OCI-LY3 (cell line): ENCODE data around the gene SEMA6D.

Experiments
- H2AFZ ChIP-seq: fragments of 200-600, 300-600 bp; shearing (Covaris generic); 2 replicates; pipeline ENCODE4 v1.6.0; 2014; ENCODE audit warnings: antibody characterized with exemption, low read depth, low read length
- H3K27ac ChIP-seq: fragments of 200-600, 300-600 bp; sonication (generic); 2 replicates; pipeline ENCODE4 v1.5.1; 2014; ENCODE audit warnings: mild to moderate bottlenecking, low read length, moderate library complexity, mixed read lengths
- H3K27me3 ChIP-seq: fragments of 200-600, 300-600 bp; sonication (generic); 2 replicates; pipeline ENCODE4 v1.6.1; 2014; ENCODE audit warnings: low read depth, low read length, mixed read lengths
- H3K36me3 ChIP-seq: fragments of 200-600, 300-600 bp; sonication (generic); replicated peaks from 2 replicates; pipeline ENCODE3; 2014; ENCODE audit warnings: low read depth, low read length, mixed read lengths
- H3K4me1 ChIP-seq: fragments of 300-600, 200-600 bp; sonication (generic); 2 replicates; pipeline ENCODE4 v1.6.1; 2014; ENCODE audit warnings: low read length, mixed read lengths
- H3K4me2 ChIP-seq: fragments of 200-600, 300-600 bp; sonication (generic); 2 replicates; pipeline ENCODE4 v1.6.1; 2014; ENCODE audit warnings: low read length, mixed read lengths
- H3K4me3 ChIP-seq: fragments of 300-600, 200-600 bp; sonication (generic); 2 replicates; pipeline ENCODE4 v1.5.1; 2014; ENCODE audit warnings: antibody characterized with exemption, mild to moderate bottlenecking, low read length, moderate library complexity
- H3K79me2 ChIP-seq: fragments of 300-600, 200-600 bp; shearing (Covaris generic); 2 replicates; pipeline ENCODE4 v1.6.1; 2014; ENCODE audit warnings: mild to moderate bottlenecking, low read length, mixed read lengths
- H3K9ac ChIP-seq: fragments of 300-600, 200-600 bp; shearing (Covaris generic); 2 replicates; pipeline ENCODE4 v1.6.0; 2014; ENCODE audit warnings: mild to moderate bottlenecking, low read length, moderate library complexity
- H3K9me3 ChIP-seq: fragments of 200-600, 300-600 bp; shearing (Covaris generic); 2 replicates; pipeline ENCODE4 v1.6.1; 2014; ENCODE audit warnings: low read length, mixed read lengths; ENCODE audit not compliant: insufficient read depth
- H4K20me1 ChIP-seq: fragments of 200-600, 300-600 bp; sonication (generic); 2 replicates; pipeline ENCODE4 v1.6.1; 2016; ENCODE audit warnings: low read length, mixed read lengths; ENCODE audit not compliant: insufficient read depth
- EZH2phosphoT487 ChIP-seq: fragments of 200-600 bp; shearing (Covaris generic); IDR thresholded peaks from 2 replicates; pipeline ENCODE4 v1.6.1; 2018; ENCODE audit warnings: antibody characterized with exemption, mixed run types, low read depth
- TF ChIP-seq, protein P1 (sequence below): fragments of 200-600, 300-600 bp; sonication (generic); IDR thresholded peaks from 2 replicates; pipeline ENCODE4 v1.5.1; 2014; ENCODE audit warnings: antibody characterized with exemption, low read length, low read depth

The SEMA6D gene

DNA sequence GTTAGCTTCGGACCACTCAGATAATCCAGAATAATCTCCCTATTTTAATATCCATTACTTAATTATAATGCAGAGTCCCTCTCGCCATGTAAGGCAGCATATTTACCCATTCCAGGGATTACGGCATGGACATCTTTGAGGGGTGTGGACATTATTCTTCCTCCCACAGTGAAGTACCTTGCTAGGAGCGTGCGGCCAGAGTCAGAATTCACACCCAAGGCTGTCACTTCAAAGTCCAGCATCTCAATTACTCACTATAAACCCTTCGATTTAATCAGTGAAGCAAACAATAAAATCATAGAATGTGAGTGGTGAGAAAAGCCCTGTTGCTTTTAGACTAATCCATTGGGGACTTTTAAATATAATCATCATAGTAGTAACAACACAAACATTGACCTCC, 11.6 kb downstream of the SEMA6D start:
- TF ChIP-seq, protein P1, sequence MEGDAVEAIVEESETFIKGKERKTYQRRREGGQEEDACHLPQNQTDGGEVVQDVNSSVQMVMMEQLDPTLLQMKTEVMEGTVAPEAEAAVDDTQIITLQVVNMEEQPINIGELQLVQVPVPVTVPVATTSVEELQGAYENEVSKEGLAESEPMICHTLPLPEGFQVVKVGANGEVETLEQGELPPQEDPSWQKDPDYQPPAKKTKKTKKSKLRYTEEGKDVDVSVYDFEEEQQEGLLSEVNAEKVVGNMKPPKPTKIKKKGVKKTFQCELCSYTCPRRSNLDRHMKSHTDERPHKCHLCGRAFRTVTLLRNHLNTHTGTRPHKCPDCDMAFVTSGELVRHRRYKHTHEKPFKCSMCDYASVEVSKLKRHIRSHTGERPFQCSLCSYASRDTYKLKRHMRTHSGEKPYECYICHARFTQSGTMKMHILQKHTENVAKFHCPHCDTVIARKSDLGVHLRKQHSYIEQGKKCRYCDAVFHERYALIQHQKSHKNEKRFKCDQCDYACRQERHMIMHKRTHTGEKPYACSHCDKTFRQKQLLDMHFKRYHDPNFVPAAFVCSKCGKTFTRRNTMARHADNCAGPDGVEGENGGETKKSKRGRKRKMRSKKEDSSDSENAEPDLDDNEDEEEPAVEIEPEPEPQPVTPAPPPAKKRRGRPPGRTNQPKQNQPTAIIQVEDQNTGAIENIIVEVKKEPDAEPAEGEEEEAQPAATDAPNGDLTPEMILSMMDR = no peak
- no peaks in the 10 kb centered on the region for H4K20me1 ChIP-seq

DNA sequence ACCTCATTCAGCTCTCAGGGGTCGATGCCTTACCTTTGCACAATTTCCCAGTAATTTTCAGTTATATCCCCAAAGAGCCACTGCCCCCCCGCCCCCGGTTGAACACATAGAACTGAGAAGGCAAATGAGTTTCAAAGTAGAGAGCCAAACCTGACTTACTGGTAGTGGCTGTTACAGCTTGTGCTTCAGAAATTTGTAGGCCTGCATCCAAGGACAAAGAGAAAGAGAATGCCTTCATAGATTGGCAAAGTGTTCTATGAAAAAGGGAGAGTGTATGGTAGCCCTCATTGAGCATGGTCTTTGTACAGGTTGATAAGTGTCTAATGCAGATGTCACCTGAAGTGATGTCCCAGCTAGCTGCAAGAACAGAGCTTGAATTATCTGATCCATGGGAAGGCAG, 13.9 kb downstream of the SEMA6D start:
- Histone ChIP-seq H3K4me2 (no peak overlapping the region), H3K36me3 (no peaks in the 10 kb centered on the region), H4K20me1 (no peaks in the 10 kb centered on the region), H3K27ac (no peak overlapping the region), H2AFZ (no peak overlapping the region), H3K4me3 (no peak overlapping the region), H3K4me1 (0 out of 2 replicates have a peak, but pooled peaks cover 3% of the 10 kb centered on the region), H3K79me2 (no peaks in the 10 kb centered on the region), H3K9ac (no peak overlapping the region), H3K27me3 (peaks cover 44% of the 10 kb centered on the region), H3K9me3 (no peaks in the 10 kb centered on the region)
- TF ChIP-seq, protein P1 = no peak
- no peak for TF ChIP-seq EZH2phosphoT487

More for the DNA sequence above, 11.6 kb downstream of the SEMA6D start:
- Histone ChIP-seq H3K4me2 (no peak overlapping the region), H3K27me3 (peaks cover 35% of the 10 kb centered on the region), H3K9ac (no peak overlapping the region), H3K9me3 (no peaks in the 10 kb centered on the region), H2AFZ (no peak overlapping the region), H3K4me3 (no peak overlapping the region), H3K4me1 (no peaks in the 10 kb centered on the region), H3K36me3 (no peaks in the 10 kb centered on the region), H3K27ac (no peak overlapping the region), H3K79me2 (no peaks in the 10 kb centered on the region)

DNA sequence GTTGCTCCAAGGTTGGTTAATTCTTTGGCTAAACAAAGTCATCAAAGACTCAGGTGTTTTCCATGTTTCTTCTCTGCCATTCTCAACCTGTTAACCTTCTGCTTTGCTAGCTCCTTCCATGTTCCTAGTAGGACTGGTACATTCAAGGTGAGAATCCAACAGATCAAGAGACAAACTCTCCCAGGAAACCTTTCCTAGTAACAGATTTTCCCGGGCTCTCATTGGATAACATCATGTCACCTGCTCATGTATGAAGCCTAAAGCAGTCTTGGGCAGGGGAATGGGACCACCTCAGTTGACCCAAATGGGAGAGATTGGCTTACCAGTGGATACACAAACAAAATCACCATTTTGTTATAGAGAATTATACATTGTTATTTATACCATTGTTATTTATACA, 14.9 kb downstream of the SEMA6D start:
- H3K79me2 ChIP-seq = no peaks in the 10 kb centered on the region
- H3K27ac ChIP-seq = no peak overlapping the region
- H3K4me3 ChIP-seq = no peak overlapping the region
- no peak overlapping the region for H3K9ac ChIP-seq
- H3K4me2 ChIP-seq = no peak overlapping the region
- TF ChIP-seq, protein P1 = no peak
- TF ChIP-seq EZH2phosphoT487 = no peak
- 0 out of 2 replicates have a peak, but pooled peaks cover 3% of the 10 kb centered on the region for H3K4me1 ChIP-seq
- no peaks in the 10 kb centered on the region for H3K36me3 ChIP-seq
- no peaks in the 10 kb centered on the region for H3K9me3 ChIP-seq
- H4K20me1 ChIP-seq = no peaks in the 10 kb centered on the region
- no peak overlapping the region for H2AFZ ChIP-seq
- H3K27me3 ChIP-seq = peaks cover 34% of the 10 kb centered on the region

DNA sequence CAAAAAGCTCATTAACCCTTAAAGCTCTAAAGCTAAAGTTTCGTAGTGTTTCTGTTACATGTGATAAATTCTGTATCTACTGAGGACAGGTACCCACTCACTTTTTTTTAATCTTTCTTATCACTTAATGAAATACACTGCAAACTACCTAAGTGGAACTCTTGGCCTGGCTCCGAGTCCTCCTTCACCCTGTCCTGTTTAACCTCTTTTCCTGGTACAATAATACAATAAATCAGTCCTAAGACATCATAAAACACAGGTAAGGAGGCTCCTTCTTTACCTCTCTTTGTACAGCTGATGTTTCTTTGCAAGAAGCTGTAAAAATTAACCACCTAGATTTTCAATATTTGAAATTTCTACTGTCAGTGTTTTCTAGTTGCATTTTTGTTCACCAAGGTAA, 15.8 kb downstream of the SEMA6D start:
- H3K79me2 ChIP-seq = no peaks in the 10 kb centered on the region
- H3K36me3 ChIP-seq = no peaks in the 10 kb centered on the region
- H3K9ac ChIP-seq = no peak overlapping the region
- peaks cover 29% of the 10 kb centered on the region for H3K27me3 ChIP-seq
- TF ChIP-seq, protein P1 = no peak
- TF ChIP-seq EZH2phosphoT487 = no peak
- H3K4me3 ChIP-seq = no peak overlapping the region
- H3K4me2 ChIP-seq = no peak overlapping the region
- no peak overlapping the region for H3K27ac ChIP-seq
- no peak overlapping the region for H2AFZ ChIP-seq
- 0 out of 2 replicates have a peak, but pooled peaks cover 3% of the 10 kb centered on the region for H3K4me1 ChIP-seq
- no peaks in the 10 kb centered on the region for H4K20me1 ChIP-seq
- H3K9me3 ChIP-seq = no peaks in the 10 kb centered on the region
